Panc1 (cell line): ENCODE measurements around the gene COL23A1.

Experiments used
- POLR2AphosphoS5 ChIP-seq: IDR thresholded peaks from 2 replicates; pipeline ENCODE4 v1.6.1; 2012; ENCODE audit warnings: mild to moderate bottlenecking, low read depth, low read length, moderate library complexity
- TF ChIP-seq, protein P1 (sequence below): fragments of 450-650 bp; IDR thresholded peaks from 2 replicates; pipeline ENCODE4 v1.5.1; 2017; ENCODE audit warnings: mild to moderate bottlenecking

DNA sequence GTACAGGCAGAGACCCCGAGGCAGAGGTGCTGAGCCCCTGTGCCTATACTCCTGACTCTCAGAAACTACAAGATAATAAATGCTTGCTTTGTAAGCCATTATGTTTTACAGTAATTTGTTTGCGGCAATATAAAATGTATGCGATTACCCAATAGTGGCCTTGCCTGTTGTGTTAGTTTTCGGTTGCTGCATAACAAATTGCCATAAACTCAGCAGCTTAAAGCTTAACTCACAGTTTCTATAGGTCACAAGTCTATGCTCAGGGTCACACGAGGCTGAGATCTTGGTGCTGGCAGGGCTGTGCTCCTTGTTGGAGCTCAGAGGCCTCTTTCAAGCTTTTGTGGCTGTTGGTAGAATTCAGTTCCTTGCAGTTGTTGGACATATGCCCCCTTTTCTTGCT is 114.8 kb downstream of the COL23A1 start:
- TF ChIP-seq, protein P1, sequence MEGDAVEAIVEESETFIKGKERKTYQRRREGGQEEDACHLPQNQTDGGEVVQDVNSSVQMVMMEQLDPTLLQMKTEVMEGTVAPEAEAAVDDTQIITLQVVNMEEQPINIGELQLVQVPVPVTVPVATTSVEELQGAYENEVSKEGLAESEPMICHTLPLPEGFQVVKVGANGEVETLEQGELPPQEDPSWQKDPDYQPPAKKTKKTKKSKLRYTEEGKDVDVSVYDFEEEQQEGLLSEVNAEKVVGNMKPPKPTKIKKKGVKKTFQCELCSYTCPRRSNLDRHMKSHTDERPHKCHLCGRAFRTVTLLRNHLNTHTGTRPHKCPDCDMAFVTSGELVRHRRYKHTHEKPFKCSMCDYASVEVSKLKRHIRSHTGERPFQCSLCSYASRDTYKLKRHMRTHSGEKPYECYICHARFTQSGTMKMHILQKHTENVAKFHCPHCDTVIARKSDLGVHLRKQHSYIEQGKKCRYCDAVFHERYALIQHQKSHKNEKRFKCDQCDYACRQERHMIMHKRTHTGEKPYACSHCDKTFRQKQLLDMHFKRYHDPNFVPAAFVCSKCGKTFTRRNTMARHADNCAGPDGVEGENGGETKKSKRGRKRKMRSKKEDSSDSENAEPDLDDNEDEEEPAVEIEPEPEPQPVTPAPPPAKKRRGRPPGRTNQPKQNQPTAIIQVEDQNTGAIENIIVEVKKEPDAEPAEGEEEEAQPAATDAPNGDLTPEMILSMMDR, result no peak
- TF ChIP-seq POLR2AphosphoS5, result no peak
